Endothelial cell of umbilical vein (primary cell): ENCODE data around the gene ABLIM2. TPM values are rescaled to one million over a fixed set of nuclear protein-coding genes. Genes with fewer than 3 reads are reported as not detected.
"Not testable (repeated sequence)": the region's sequence is repeated elsewhere in the genome, so short reads cannot be mapped to it uniquely, and the experiment has no call there.

ENCODE experiments used
- BruUV-seq: library from RNA; stranded (reverse); fragments of 400-500 nt; replicated peaks from 2 replicates; lab custom pipeline; 2021; lab: Mats Ljungman, UMichigan
- CTCF ChIA-PET: fragments of 300-600, 350-600 bp; sonication (Branson Sonifier 250); formaldehyde crosslinking; loops from one replicate; lab custom pipeline; 2021; ENCODE audit warnings: antibody characterized with exemption, inconsistent platforms; lab: Charles Lee
- POLR2A ChIA-PET: fragments of 300-600, 350-600 bp; sonication (Branson Sonifier 250); formaldehyde crosslinking; loops from one replicate; lab custom pipeline; 2021; ENCODE audit warnings: antibody characterized with exemption, inconsistent platforms; lab: Charles Lee
- DNase-seq: peaks from one replicate; pipeline ENCODE4 v3.0.0-alpha.2; 2011; ENCODE audit warnings: low read depth, low spot score
- FAIRE-seq: peaks from 2 replicates; lab custom pipeline; 2011; peaks lifted over from hg19 to GRCh38; lab: Jason Lieb, UNC
- H2AFZ ChIP-seq: 2 replicates; pipeline ENCODE4 v1.6.0; 2012; ENCODE audit warnings: low read depth, low read length, control low read depth, inconsistent platforms
- H3K27ac ChIP-seq: 2 replicates; pipeline ENCODE4 v1.5.1; 2011; ENCODE audit warnings: low read depth, mild to moderate bottlenecking, control low read depth, low read length, moderate library complexity; ENCODE audit not compliant: insufficient read depth
- H3K27me3 ChIP-seq, 2 experiments: 2 replicates each; pipeline versions ENCODE4 v1.6.0 to v1.6.1; 2011; ENCODE audit warnings: low read length in 2 of 2, mixed read lengths in 1 of 2; ENCODE audit not compliant: control insufficient read depth in 2 of 2, insufficient read depth in 2 of 2
- H3K36me3 ChIP-seq, 2 experiments: 2 replicates in 1 of 2; 3 replicates in 1 of 2; pipeline ENCODE4 v1.5.1; 2011; ENCODE audit warnings: low read length in 2 of 2, mild to moderate bottlenecking in 1 of 2, moderate library complexity in 1 of 2; ENCODE audit not compliant: control insufficient read depth in 2 of 2, insufficient read depth in 2 of 2; ENCODE audit errors: extremely low read depth in 1 of 2
- H3K4me1 ChIP-seq: 3 replicates; pipeline ENCODE4 v1.5.1; 2011; ENCODE audit warnings: mild to moderate bottlenecking, low read length; ENCODE audit not compliant: control insufficient read depth, insufficient read depth; ENCODE audit errors: extremely low read depth
- H3K4me2 ChIP-seq: 2 replicates; pipeline ENCODE4 v1.6.1; 2011; ENCODE audit warnings: low read length, control low read depth, mixed read lengths; ENCODE audit not compliant: insufficient read depth
- H3K4me3 ChIP-seq, 3 experiments: fragments of 200-600 bp in 1 of 3; sonication (generic), shearing (Covaris generic) in 1 of 3; replicated peaks in 1 of 3; 2 replicates each; pipeline ENCODE4 v1.5.1; 2011 to 2016; ENCODE audit warnings: control low read depth in 3 of 3, low read length in 3 of 3, mild to moderate bottlenecking in 2 of 3, inconsistent platforms in 1 of 3, low read depth in 1 of 3, moderate library complexity in 1 of 3; ENCODE audit not compliant: insufficient read depth in 1 of 3
- H3K79me2 ChIP-seq: 2 replicates; pipeline ENCODE4 v1.6.0; 2012; ENCODE audit warnings: low read length, inconsistent platforms; ENCODE audit not compliant: control insufficient read depth, insufficient read depth
- H3K9ac ChIP-seq: replicated peaks from 2 replicates; pipeline ENCODE3; 2011; ENCODE audit warnings: low read length, control low read depth; ENCODE audit not compliant: insufficient read depth; ENCODE audit errors: extremely low read depth
- H3K9me1 ChIP-seq: replicated peaks from 3 replicates; pipeline ENCODE4 v1.6.0; 2011; ENCODE audit warnings: mild to moderate bottlenecking, low read length; ENCODE audit not compliant: control insufficient read depth, insufficient read depth; ENCODE audit errors: extremely low read depth
- H3K9me3 ChIP-seq: replicated peaks from 2 replicates; pipeline ENCODE4 v1.5.1; 2012; ENCODE audit warnings: low read length, inconsistent platforms; ENCODE audit not compliant: control insufficient read depth, insufficient read depth
- H4K20me1 ChIP-seq: replicated peaks from 2 replicates; pipeline ENCODE3; 2011; ENCODE audit warnings: mild to moderate bottlenecking, low read length; ENCODE audit not compliant: control insufficient read depth, insufficient read depth; ENCODE audit errors: extremely low read depth
- EZH2 ChIP-seq: IDR thresholded peaks from 2 replicates; pipeline ENCODE4 v1.6.1; 2012; ENCODE audit warnings: borderline replicate concordance, low read depth, mild to moderate bottlenecking, moderate library complexity, low read length, inconsistent platforms; ENCODE audit not compliant: severe bottlenecking
- FOS ChIP-seq: IDR thresholded peaks from 2 replicates; pipeline ENCODE4 v1.6.1; 2011; ENCODE audit warnings: mild to moderate bottlenecking, low read length, moderate library complexity, borderline replicate concordance; ENCODE audit not compliant: insufficient read depth
- JUN ChIP-seq: IDR thresholded peaks from 2 replicates; pipeline ENCODE4 v1.6.1; 2011; ENCODE audit warnings: borderline replicate concordance, low read depth; ENCODE audit not compliant: insufficient read length, insufficient read depth
- MYC ChIP-seq: IDR thresholded peaks from one replicate; pipeline ENCODE4 v1.6.1; 2011; ENCODE audit warnings: mild to moderate bottlenecking, low read depth, low read length
- POLR2A ChIP-seq: IDR thresholded peaks from 2 replicates; pipeline ENCODE4 v1.6.1; 2012; ENCODE audit warnings: low read depth, mild to moderate bottlenecking, control low read depth, low read length
- POLR2AphosphoS5 ChIP-seq: IDR thresholded peaks from 2 replicates; pipeline ENCODE4 v1.6.1; 2012; ENCODE audit warnings: low read depth, mild to moderate bottlenecking, control low read depth, low read length, moderate library complexity; ENCODE audit not compliant: insufficient read depth
- dilution Hi-C: fragments of 300-500 bp; cut with MboI; formaldehyde crosslinking; loops from one replicate; pipeline ENCODE4 v1.15.0; 2019; ENCODE audit warnings: low sequenced_read_pairs; ENCODE audit not compliant: extremely low pct_ligation_motif_present
- intact Hi-C: fragments of 100-400 bp; cut with micrococcal nuclease; formaldehyde crosslinking; loops from one replicate; pipeline ENCODE4 v1.10.0; 2022
- polyA plus RNA-seq, 4 experiments: library from polyadenylated mRNA; depleted of rRNA in 3 of 4; stranded (reverse) in 3 of 4; unstranded in 1 of 4; fragments of >200 nt; gene quantifications; 2 replicates each; pipeline versions ENCODE4 v1.2.1 to v1.2.3, GENCODE V29; 2011 to 2012; ENCODE audit warnings: missing spikeins in 1 of 4
- total RNA-seq: library from RNA; stranded (reverse); gene quantifications from 2 replicates; pipeline ENCODE4 v1.2.3, GENCODE V29; 2021
- TF ChIP-seq, protein P1 (sequence below): IDR thresholded peaks from 2 replicates; pipeline ENCODE4 v1.6.1; 2011; ENCODE audit not compliant: insufficient read depth, insufficient read length
- TF ChIP-seq, protein P2 (sequence below), 2 donors: IDR thresholded peaks; 1 replicate in 1 of 2; 2 replicates in 1 of 2; pipeline ENCODE4 v1.5.1; 2011; ENCODE audit warnings: low read length in 2 of 2, mild to moderate bottlenecking in 2 of 2, moderate library complexity in 2 of 2, control low read depth in 1 of 2, inconsistent platforms in 1 of 2, low read depth in 1 of 2; ENCODE audit not compliant: insufficient read depth in 1 of 2; ENCODE audit errors: extremely low read depth in 1 of 2

Gene ABLIM2
- total and polyA plus RNA-seq, 2 donors (not counting 3 experiments of a cell fraction or from before 2014, with no cell fraction given), result 0.28 to 0.66 TPM

DNA sequence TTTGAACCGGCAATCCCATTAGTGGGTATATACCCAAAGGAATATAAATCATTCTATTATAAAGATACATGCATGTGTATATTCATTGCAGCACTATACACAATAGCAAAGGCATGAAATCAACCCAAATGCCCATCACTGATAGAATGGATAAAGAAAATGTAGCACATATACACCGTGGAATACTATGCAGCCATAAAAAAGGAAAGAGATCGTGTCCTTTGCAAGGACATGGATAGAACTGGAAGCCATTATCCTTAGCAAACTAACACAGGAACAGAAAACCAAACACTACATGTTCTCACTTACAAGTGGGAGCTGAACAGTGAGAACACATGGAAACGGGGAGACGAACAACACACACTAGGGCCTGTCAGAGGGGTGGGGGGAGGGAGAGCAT lies 18.9 kb downstream of the ABLIM2 start:
- CTCF ChIA-PET, BruUV-seq, H3K9ac ChIP-seq, FAIRE-seq, H3K4me2 ChIP-seq, H3K27me3 ChIP-seq, H3K36me3 ChIP-seq, H3K9me1 ChIP-seq, dilution Hi-C loops, H3K79me2 ChIP-seq, H3K4me1 ChIP-seq, DNase-seq, POLR2A ChIA-PET, H2AFZ ChIP-seq, H4K20me1 ChIP-seq, H3K9me3 ChIP-seq, H3K4me3 ChIP-seq, H3K27ac ChIP-seq: not testable (repeated sequence)
- intact Hi-C loops, result loop anchor here (1.0 kb wide), 1 partner anchor 12 kb away; no protein-coding TSS in a partner anchor

DNA sequence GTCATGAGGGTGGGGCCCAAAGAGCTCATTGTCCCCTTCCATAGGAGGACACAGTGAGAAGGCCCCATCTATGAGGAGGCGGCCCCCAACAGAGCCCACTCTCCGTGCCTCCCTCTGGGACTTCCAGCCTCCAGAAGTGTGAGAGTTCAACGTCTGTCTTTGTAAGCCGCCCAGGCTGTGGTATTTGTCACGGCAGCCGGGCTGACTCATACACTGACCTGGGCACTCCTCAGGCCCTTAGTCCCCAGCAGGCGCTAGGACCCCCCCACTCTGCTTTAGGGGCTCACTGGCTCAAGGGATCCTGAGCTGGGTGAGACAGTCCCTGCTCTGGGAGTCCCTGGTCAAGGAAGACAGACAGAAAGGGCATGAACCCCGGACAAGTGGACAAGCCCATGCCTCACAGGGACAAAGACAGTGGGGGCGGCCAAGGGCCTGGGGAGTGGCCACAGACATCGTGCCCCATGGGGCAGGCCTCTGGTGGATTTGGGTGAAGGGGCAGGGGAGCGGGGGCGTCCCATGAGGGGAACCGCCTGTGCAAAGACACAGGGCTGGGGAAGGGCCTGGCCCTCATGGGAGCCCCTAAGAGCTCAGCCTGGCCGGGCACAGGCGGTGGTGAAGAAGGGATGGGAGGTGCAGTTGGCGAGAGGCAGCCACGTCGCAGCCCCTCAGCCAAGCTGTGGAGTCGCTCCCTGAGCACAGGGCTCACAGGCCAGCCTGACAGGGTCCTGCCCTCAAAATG lies 21.5 kb downstream of the ABLIM2 start:
- H3K36me3 ChIP-seq, result no peaks in the 10 kb centered on the region
- no peaks in the 10 kb centered on the region for H3K9me1 ChIP-seq
- no peaks in the 10 kb centered on the region for H3K27me3 ChIP-seq
- TF ChIP-seq POLR2AphosphoS5 (no peak), JUN (no peak), FOS (no peak), MYC (no peak), POLR2A (no peak), EZH2 (no peak)
- TF ChIP-seq, protein P1, sequence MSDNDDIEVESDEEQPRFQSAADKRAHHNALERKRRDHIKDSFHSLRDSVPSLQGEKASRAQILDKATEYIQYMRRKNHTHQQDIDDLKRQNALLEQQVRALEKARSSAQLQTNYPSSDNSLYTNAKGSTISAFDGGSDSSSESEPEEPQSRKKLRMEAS, result no peak
- TF ChIP-seq, protein P2, sequence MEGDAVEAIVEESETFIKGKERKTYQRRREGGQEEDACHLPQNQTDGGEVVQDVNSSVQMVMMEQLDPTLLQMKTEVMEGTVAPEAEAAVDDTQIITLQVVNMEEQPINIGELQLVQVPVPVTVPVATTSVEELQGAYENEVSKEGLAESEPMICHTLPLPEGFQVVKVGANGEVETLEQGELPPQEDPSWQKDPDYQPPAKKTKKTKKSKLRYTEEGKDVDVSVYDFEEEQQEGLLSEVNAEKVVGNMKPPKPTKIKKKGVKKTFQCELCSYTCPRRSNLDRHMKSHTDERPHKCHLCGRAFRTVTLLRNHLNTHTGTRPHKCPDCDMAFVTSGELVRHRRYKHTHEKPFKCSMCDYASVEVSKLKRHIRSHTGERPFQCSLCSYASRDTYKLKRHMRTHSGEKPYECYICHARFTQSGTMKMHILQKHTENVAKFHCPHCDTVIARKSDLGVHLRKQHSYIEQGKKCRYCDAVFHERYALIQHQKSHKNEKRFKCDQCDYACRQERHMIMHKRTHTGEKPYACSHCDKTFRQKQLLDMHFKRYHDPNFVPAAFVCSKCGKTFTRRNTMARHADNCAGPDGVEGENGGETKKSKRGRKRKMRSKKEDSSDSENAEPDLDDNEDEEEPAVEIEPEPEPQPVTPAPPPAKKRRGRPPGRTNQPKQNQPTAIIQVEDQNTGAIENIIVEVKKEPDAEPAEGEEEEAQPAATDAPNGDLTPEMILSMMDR (IDR thresholded peaks at IDR 0.05; ENCODE audit: extremely low read depth in 1 of 2, insufficient read depth in 1 of 2, low read depth in 1 of 2, low read length in 2 of 2), result no peak
- no peaks in the 10 kb centered on the region for H3K9me3 ChIP-seq
- H3K79me2 ChIP-seq, result no peaks in the 10 kb centered on the region
- no peak overlapping the region for H2AFZ ChIP-seq
- dilution Hi-C loops (no loop called here), intact Hi-C loops (no loop called here)
- no peak for FAIRE-seq
- no peak overlapping the region for H3K4me2 ChIP-seq
- ChIA-PET CTCF (no interaction called here), POLR2A (no interaction called here)
- no TSS peak for BruUV-seq
- no peak for DNase-seq
- H3K4me1 ChIP-seq, result no peaks in the 10 kb centered on the region
- no peaks in the 10 kb centered on the region for H4K20me1 ChIP-seq
- H3K4me3 ChIP-seq, result no peak overlapping the region
- no peak overlapping the region for H3K27ac ChIP-seq
- no peak overlapping the region for H3K9ac ChIP-seq
